Keratinocyte (primary cell): ENCODE results near the gene TMEM205. TPM values are rescaled to one million over a fixed set of nuclear protein-coding genes. Genes with fewer than 3 reads are reported as not detected.

Experiments used
- DNase-seq: peaks from one replicate; pipeline ENCODE4 v3.0.0-alpha.2; 2011; ENCODE audit warnings: low read depth, missing footprints, low spot score
- FAIRE-seq: peaks from 2 replicates; lab custom pipeline; 2011; peaks lifted over from hg19 to GRCh38; lab: Jason Lieb, UNC
- H2AFZ ChIP-seq: 2 replicates; pipeline ENCODE4 v1.6.0; 2012; ENCODE audit warnings: low read length, control low read depth, inconsistent platforms; ENCODE audit not compliant: control insufficient read depth
- H3K27ac ChIP-seq: 2 replicates; pipeline ENCODE4 v1.5.1; 2011; ENCODE audit warnings: low read length; ENCODE audit not compliant: control insufficient read depth, insufficient read depth
- H3K27me3 ChIP-seq: 3 replicates; pipeline ENCODE4 v1.6.0; 2011; ENCODE audit warnings: low read length; ENCODE audit not compliant: control insufficient read depth, insufficient read depth; ENCODE audit errors: extremely low read depth
- H3K36me3 ChIP-seq, 2 experiments: 2 replicates in 1 of 2; 3 replicates in 1 of 2; pipeline ENCODE4 v1.5.1; 2011; ENCODE audit warnings: low read length in 2 of 2, mild to moderate bottlenecking in 1 of 2; ENCODE audit not compliant: control insufficient read depth in 2 of 2, insufficient read depth in 2 of 2; ENCODE audit errors: extremely low read depth in 1 of 2
- H3K4me1 ChIP-seq: 3 replicates; pipeline ENCODE4 v1.5.1; 2011; ENCODE audit warnings: low read length; ENCODE audit not compliant: control insufficient read depth, insufficient read depth; ENCODE audit errors: extremely low read depth
- H3K4me2 ChIP-seq: 3 replicates; pipeline ENCODE4 v1.6.0; 2011; ENCODE audit warnings: low read depth, low read length; ENCODE audit not compliant: control insufficient read depth, insufficient read depth; ENCODE audit errors: extremely low read depth
- H3K4me3 ChIP-seq, 3 experiments: fragments of 200-600 bp in 1 of 3; sonication (generic) in 1 of 3; 2 replicates in 2 of 3; 3 replicates in 1 of 3; pipeline ENCODE4 v1.5.1; 2011 to 2016; ENCODE audit warnings: low read length in 3 of 3, mild to moderate bottlenecking in 3 of 3, control low read depth in 2 of 3, inconsistent platforms in 1 of 3, low read depth in 1 of 3, mixed read lengths in 1 of 3, mixed run types in 1 of 3, moderate library complexity in 1 of 3; ENCODE audit not compliant: control insufficient read depth in 2 of 3, insufficient read depth in 2 of 3; ENCODE audit errors: extremely low read depth in 1 of 3
- H3K79me2 ChIP-seq: 2 replicates; pipeline ENCODE4 v1.6.0; 2012; ENCODE audit warnings: low read length; ENCODE audit not compliant: control insufficient read depth, insufficient read depth
- H3K9ac ChIP-seq: 3 replicates; pipeline ENCODE4 v1.6.0; 2011; ENCODE audit warnings: low read length; ENCODE audit not compliant: control insufficient read depth, insufficient read depth; ENCODE audit errors: extremely low read depth
- H3K9me1 ChIP-seq: 3 replicates; pipeline ENCODE4 v1.6.0; 2011; ENCODE audit warnings: low read length; ENCODE audit not compliant: control insufficient read depth, insufficient read depth; ENCODE audit errors: extremely low read depth
- H3K9me3 ChIP-seq: 2 replicates; pipeline ENCODE4 v1.5.1; 2012; ENCODE audit warnings: low read depth, low read length; ENCODE audit not compliant: control insufficient read depth
- H4K20me1 ChIP-seq: 3 replicates; pipeline ENCODE4 v1.6.0; 2011; ENCODE audit warnings: low read length; ENCODE audit not compliant: control insufficient read depth, insufficient read depth; ENCODE audit errors: extremely low read depth
- EZH2 ChIP-seq: IDR thresholded peaks from one replicate; pipeline ENCODE4 v1.6.1; 2012; ENCODE audit warnings: inconsistent platforms, mild to moderate bottlenecking, low read length, moderate library complexity
- dilution Hi-C: fragments of 300-500 bp; cut with MboI; formaldehyde crosslinking; loops from one replicate; pipeline ENCODE4 v1.7.0; 2020; ENCODE audit warnings: low sequenced_read_pairs; ENCODE audit not compliant: extremely low pct_ligation_motif_present
- polyA plus RNA-seq, 5 experiments: library from polyadenylated mRNA; depleted of rRNA in 3 of 5; stranded (reverse) in 3 of 5; stranded (forward) in 1 of 5; unstranded in 1 of 5; fragments of >200 nt; gene quantifications; 1 replicate in 1 of 5; 2 replicates in 3 of 5; 3 replicates in 1 of 5; pipeline versions ENCODE4 v1.2.1 to v1.2.3, GENCODE V29; 2011 to 2012; ENCODE audit warnings: missing spikeins in 2 of 5, low read depth in 1 of 5, low replicate concordance in 1 of 5
- TF ChIP-seq, protein P1 (sequence below), 3 experiments: IDR thresholded peaks in 1 of 3; conservative IDR thresholded peaks in 1 of 3; optimal IDR thresholded peaks in 1 of 3; 2 replicates in 2 of 3; 3 replicates in 1 of 3; pipeline versions ENCODE3 to v1.5.1; 2011; ENCODE audit warnings: low read length in 3 of 3, mild to moderate bottlenecking in 3 of 3, moderate library complexity in 2 of 3, control low read depth in 1 of 3, inconsistent platforms in 1 of 3; ENCODE audit not compliant: insufficient read depth in 2 of 3; ENCODE audit errors: extremely low read depth in 1 of 3

TMEM205 gene
- polyA plus RNA-seq, 1 donor (not counting 4 experiments of a cell fraction or from before 2014, with no cell fraction given): 65.5 TPM

DNA sequence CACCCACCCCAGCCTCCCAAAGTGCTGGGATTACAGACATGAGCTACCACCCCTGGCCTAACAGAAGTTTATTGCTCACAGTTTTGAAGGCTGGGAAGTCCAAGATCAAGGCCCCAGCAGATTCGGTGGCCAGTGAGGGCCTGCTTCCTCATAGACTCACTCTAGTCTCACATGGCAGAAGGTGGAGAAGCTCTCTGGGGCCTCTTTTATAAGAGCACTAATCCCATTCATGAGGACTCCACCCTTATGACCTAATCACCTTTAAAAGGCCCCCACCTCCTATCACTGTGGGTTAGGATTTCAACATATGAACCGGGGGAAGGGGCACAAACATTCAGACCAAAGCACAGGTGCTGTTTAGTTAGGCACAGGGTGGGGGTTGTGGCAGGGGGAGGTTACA is 21.5 kb upstream of the TMEM205 start:
- Histone ChIP-seq H3K79me2 (no peaks in the 10 kb centered on the region), H4K20me1 (no peaks in the 10 kb centered on the region), H3K27me3 (no peaks in the 10 kb centered on the region), H3K4me3 (no peak overlapping the region), H3K4me2 (no peak overlapping the region), H3K27ac (no peak overlapping the region), H3K9me1 (no peaks in the 10 kb centered on the region), H2AFZ (no peak overlapping the region), H3K36me3 (peaks cover 0 to 5% of the 10 kb centered on the region in 2 experiments), H3K4me1 (no peaks in the 10 kb centered on the region), H3K9me3 (no peaks in the 10 kb centered on the region), H3K9ac (no peak overlapping the region)
- TF ChIP-seq, protein P1, sequence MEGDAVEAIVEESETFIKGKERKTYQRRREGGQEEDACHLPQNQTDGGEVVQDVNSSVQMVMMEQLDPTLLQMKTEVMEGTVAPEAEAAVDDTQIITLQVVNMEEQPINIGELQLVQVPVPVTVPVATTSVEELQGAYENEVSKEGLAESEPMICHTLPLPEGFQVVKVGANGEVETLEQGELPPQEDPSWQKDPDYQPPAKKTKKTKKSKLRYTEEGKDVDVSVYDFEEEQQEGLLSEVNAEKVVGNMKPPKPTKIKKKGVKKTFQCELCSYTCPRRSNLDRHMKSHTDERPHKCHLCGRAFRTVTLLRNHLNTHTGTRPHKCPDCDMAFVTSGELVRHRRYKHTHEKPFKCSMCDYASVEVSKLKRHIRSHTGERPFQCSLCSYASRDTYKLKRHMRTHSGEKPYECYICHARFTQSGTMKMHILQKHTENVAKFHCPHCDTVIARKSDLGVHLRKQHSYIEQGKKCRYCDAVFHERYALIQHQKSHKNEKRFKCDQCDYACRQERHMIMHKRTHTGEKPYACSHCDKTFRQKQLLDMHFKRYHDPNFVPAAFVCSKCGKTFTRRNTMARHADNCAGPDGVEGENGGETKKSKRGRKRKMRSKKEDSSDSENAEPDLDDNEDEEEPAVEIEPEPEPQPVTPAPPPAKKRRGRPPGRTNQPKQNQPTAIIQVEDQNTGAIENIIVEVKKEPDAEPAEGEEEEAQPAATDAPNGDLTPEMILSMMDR (optimal IDR thresholded peaks at IDR 0.05 in 1 of 3, IDR thresholded peaks at IDR 0.05 in 1 of 3, conservative IDR thresholded peaks at IDR 0.05 in 1 of 3; ENCODE audit: extremely low read depth in 1 of 3, insufficient read depth in 2 of 3, low read length in 3 of 3): no peak
- TF ChIP-seq EZH2: no peak
- FAIRE-seq: no peak
- DNase-seq: no peak
- dilution Hi-C loops: no loop called here

DNA sequence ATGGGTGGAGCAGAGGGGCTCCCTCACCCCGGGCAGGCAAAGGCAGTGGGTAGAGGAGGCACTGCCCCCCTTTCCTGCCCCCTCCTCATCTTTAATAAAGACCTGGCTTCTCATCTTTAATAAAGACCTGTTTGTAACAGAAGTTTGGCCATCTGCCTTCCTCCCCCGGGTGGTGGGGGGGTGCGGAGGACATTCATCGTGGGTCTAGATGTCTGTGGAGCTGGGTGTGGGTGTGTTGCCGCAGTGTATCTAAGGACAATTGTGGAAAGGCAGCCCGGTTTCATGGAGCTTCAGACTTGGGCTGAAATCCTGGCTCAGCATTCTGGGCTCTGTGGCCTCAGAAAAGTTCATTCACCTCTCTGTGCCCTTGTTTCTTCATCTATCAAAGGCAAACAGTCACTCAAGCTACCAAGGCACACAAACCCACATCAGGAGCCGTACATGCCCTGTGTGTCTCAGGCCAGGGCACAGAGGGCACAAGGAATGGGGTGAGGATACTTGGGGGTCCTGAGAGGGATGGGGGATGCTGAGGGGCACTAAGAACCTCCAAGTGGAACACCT is 19.6 kb upstream of the TMEM205 start:
- dilution Hi-C loops: no loop called here
- no peak for FAIRE-seq

More for the DNA sequence above, 19.6 kb upstream of the TMEM205 start:
- no peaks in the 10 kb centered on the region for H3K9me3 ChIP-seq
- H3K9ac ChIP-seq: no peak overlapping the region
- no peaks in the 10 kb centered on the region for H3K27me3 ChIP-seq
- no peaks in the 10 kb centered on the region for H4K20me1 ChIP-seq
- no peaks in the 10 kb centered on the region for H3K79me2 ChIP-seq
- peaks cover 0 to 5% of the 10 kb centered on the region in 2 experiments for H3K36me3 ChIP-seq
- DNase-seq: no peak
- no peak overlapping the region for H3K4me3 ChIP-seq
- no peak overlapping the region for H2AFZ ChIP-seq
- H3K4me1 ChIP-seq: no peaks in the 10 kb centered on the region
- no peak for TF ChIP-seq EZH2
- TF ChIP-seq, protein P1 (optimal IDR thresholded peaks at IDR 0.05 in 1 of 3, IDR thresholded peaks at IDR 0.05 in 1 of 3, conservative IDR thresholded peaks at IDR 0.05 in 1 of 3; ENCODE audit: extremely low read depth in 1 of 3, insufficient read depth in 2 of 3, low read length in 3 of 3): no peak
- H3K9me1 ChIP-seq: no peaks in the 10 kb centered on the region
- H3K27ac ChIP-seq: no peak overlapping the region
- no peak overlapping the region for H3K4me2 ChIP-seq
